Endothelial cell of umbilical vein (primary cell): ENCODE measurements around the gene TVP23A. TPM values are rescaled to one million over a fixed set of nuclear protein-coding genes. Genes with fewer than 3 reads are reported as not detected.

Experiments
- BruUV-seq: library from RNA; stranded (reverse); fragments of 400-500 nt; replicated peaks from 2 replicates; lab custom pipeline; 2021; lab: Mats Ljungman, UMichigan
- CTCF ChIA-PET: fragments of 300-600, 350-600 bp; sonication (Branson Sonifier 250); formaldehyde crosslinking; loops from one replicate; lab custom pipeline; 2021; ENCODE audit warnings: antibody characterized with exemption, inconsistent platforms; lab: Charles Lee
- POLR2A ChIA-PET: fragments of 300-600, 350-600 bp; sonication (Branson Sonifier 250); formaldehyde crosslinking; loops from one replicate; lab custom pipeline; 2021; ENCODE audit warnings: antibody characterized with exemption, inconsistent platforms; lab: Charles Lee
- DNase-seq: peaks from one replicate; pipeline ENCODE4 v3.0.0-alpha.2; 2011; ENCODE audit warnings: low read depth, low spot score
- FAIRE-seq: peaks from 2 replicates; lab custom pipeline; 2011; peaks lifted over from hg19 to GRCh38; lab: Jason Lieb, UNC
- H2AFZ ChIP-seq: 2 replicates; pipeline ENCODE4 v1.6.0; 2012; ENCODE audit warnings: low read depth, low read length, control low read depth, inconsistent platforms
- H3K27ac ChIP-seq: 2 replicates; pipeline ENCODE4 v1.5.1; 2011; ENCODE audit warnings: low read depth, mild to moderate bottlenecking, control low read depth, low read length, moderate library complexity; ENCODE audit not compliant: insufficient read depth
- H3K27me3 ChIP-seq, 2 experiments: 2 replicates each; pipeline versions ENCODE4 v1.6.0 to v1.6.1; 2011; ENCODE audit warnings: low read length in 2 of 2, mixed read lengths in 1 of 2; ENCODE audit not compliant: control insufficient read depth in 2 of 2, insufficient read depth in 2 of 2
- H3K36me3 ChIP-seq, 2 experiments: 2 replicates in 1 of 2; 3 replicates in 1 of 2; pipeline ENCODE4 v1.5.1; 2011; ENCODE audit warnings: low read length in 2 of 2, mild to moderate bottlenecking in 1 of 2, moderate library complexity in 1 of 2; ENCODE audit not compliant: control insufficient read depth in 2 of 2, insufficient read depth in 2 of 2; ENCODE audit errors: extremely low read depth in 1 of 2
- H3K4me1 ChIP-seq: 3 replicates; pipeline ENCODE4 v1.5.1; 2011; ENCODE audit warnings: mild to moderate bottlenecking, low read length; ENCODE audit not compliant: control insufficient read depth, insufficient read depth; ENCODE audit errors: extremely low read depth
- H3K4me2 ChIP-seq: 2 replicates; pipeline ENCODE4 v1.6.1; 2011; ENCODE audit warnings: low read length, control low read depth, mixed read lengths; ENCODE audit not compliant: insufficient read depth
- H3K4me3 ChIP-seq, 3 experiments: fragments of 200-600 bp in 1 of 3; sonication (generic), shearing (Covaris generic) in 1 of 3; replicated peaks in 1 of 3; 2 replicates each; pipeline ENCODE4 v1.5.1; 2011 to 2016; ENCODE audit warnings: control low read depth in 3 of 3, low read length in 3 of 3, mild to moderate bottlenecking in 2 of 3, inconsistent platforms in 1 of 3, low read depth in 1 of 3, moderate library complexity in 1 of 3; ENCODE audit not compliant: insufficient read depth in 1 of 3
- H3K79me2 ChIP-seq: 2 replicates; pipeline ENCODE4 v1.6.0; 2012; ENCODE audit warnings: low read length, inconsistent platforms; ENCODE audit not compliant: control insufficient read depth, insufficient read depth
- H3K9ac ChIP-seq: replicated peaks from 2 replicates; pipeline ENCODE3; 2011; ENCODE audit warnings: low read length, control low read depth; ENCODE audit not compliant: insufficient read depth; ENCODE audit errors: extremely low read depth
- H3K9me1 ChIP-seq: replicated peaks from 3 replicates; pipeline ENCODE4 v1.6.0; 2011; ENCODE audit warnings: mild to moderate bottlenecking, low read length; ENCODE audit not compliant: control insufficient read depth, insufficient read depth; ENCODE audit errors: extremely low read depth
- H3K9me3 ChIP-seq: replicated peaks from 2 replicates; pipeline ENCODE4 v1.5.1; 2012; ENCODE audit warnings: low read length, inconsistent platforms; ENCODE audit not compliant: control insufficient read depth, insufficient read depth
- H4K20me1 ChIP-seq: replicated peaks from 2 replicates; pipeline ENCODE3; 2011; ENCODE audit warnings: mild to moderate bottlenecking, low read length; ENCODE audit not compliant: control insufficient read depth, insufficient read depth; ENCODE audit errors: extremely low read depth
- CTCF ChIP-seq, 2 donors: IDR thresholded peaks; 1 replicate in 1 of 2; 2 replicates in 1 of 2; pipeline ENCODE4 v1.5.1; 2011; ENCODE audit warnings: low read length in 2 of 2, mild to moderate bottlenecking in 2 of 2, moderate library complexity in 2 of 2, control low read depth in 1 of 2, inconsistent platforms in 1 of 2, low read depth in 1 of 2; ENCODE audit not compliant: insufficient read depth in 1 of 2; ENCODE audit errors: extremely low read depth in 1 of 2
- EZH2 ChIP-seq: IDR thresholded peaks from 2 replicates; pipeline ENCODE4 v1.6.1; 2012; ENCODE audit warnings: borderline replicate concordance, low read depth, mild to moderate bottlenecking, moderate library complexity, low read length, inconsistent platforms; ENCODE audit not compliant: severe bottlenecking
- FOS ChIP-seq: IDR thresholded peaks from 2 replicates; pipeline ENCODE4 v1.6.1; 2011; ENCODE audit warnings: mild to moderate bottlenecking, low read length, moderate library complexity, borderline replicate concordance; ENCODE audit not compliant: insufficient read depth
- GATA2 ChIP-seq: IDR thresholded peaks from 2 replicates; pipeline ENCODE4 v1.7.0; 2011; ENCODE audit warnings: low read depth, mild to moderate bottlenecking, moderate library complexity, mixed read lengths, low read length; ENCODE audit not compliant: insufficient read length, insufficient read depth
- JUN ChIP-seq: IDR thresholded peaks from 2 replicates; pipeline ENCODE4 v1.6.1; 2011; ENCODE audit warnings: borderline replicate concordance, low read depth; ENCODE audit not compliant: insufficient read length, insufficient read depth
- MAX ChIP-seq: IDR thresholded peaks from 2 replicates; pipeline ENCODE4 v1.6.1; 2011; ENCODE audit not compliant: insufficient read depth, insufficient read length
- MYC ChIP-seq: IDR thresholded peaks from one replicate; pipeline ENCODE4 v1.6.1; 2011; ENCODE audit warnings: mild to moderate bottlenecking, low read depth, low read length
- POLR2A ChIP-seq: IDR thresholded peaks from 2 replicates; pipeline ENCODE4 v1.6.1; 2012; ENCODE audit warnings: low read depth, mild to moderate bottlenecking, control low read depth, low read length
- POLR2AphosphoS5 ChIP-seq: IDR thresholded peaks from 2 replicates; pipeline ENCODE4 v1.6.1; 2012; ENCODE audit warnings: low read depth, mild to moderate bottlenecking, control low read depth, low read length, moderate library complexity; ENCODE audit not compliant: insufficient read depth
- dilution Hi-C: fragments of 300-500 bp; cut with MboI; formaldehyde crosslinking; loops from one replicate; pipeline ENCODE4 v1.15.0; 2019; ENCODE audit warnings: low sequenced_read_pairs; ENCODE audit not compliant: extremely low pct_ligation_motif_present
- intact Hi-C: fragments of 100-400 bp; cut with micrococcal nuclease; formaldehyde crosslinking; loops from one replicate; pipeline ENCODE4 v1.10.0; 2022
- polyA plus RNA-seq, 4 experiments: library from polyadenylated mRNA; depleted of rRNA in 3 of 4; stranded (reverse) in 3 of 4; unstranded in 1 of 4; fragments of >200 nt; gene quantifications; 2 replicates each; pipeline versions ENCODE4 v1.2.1 to v1.2.3, GENCODE V29; 2011 to 2012; ENCODE audit warnings: missing spikeins in 1 of 4
- total RNA-seq: library from RNA; stranded (reverse); gene quantifications from 2 replicates; pipeline ENCODE4 v1.2.3, GENCODE V29; 2021

Gene TVP23A
- total and polyA plus RNA-seq, 2 donors (not counting 3 experiments of a cell fraction or from before 2014, with no cell fraction given): not detected

GRCh38 chr16:10806698-10807097, 11.9 kb downstream of the TVP23A start:
- dilution Hi-C loops: no loop called here
- intact Hi-C loops: no loop called here

GRCh38 chr16:10805334-10805733, 13.3 kb downstream of the TVP23A start:
- no TSS peak for BruUV-seq
- H3K4me1 ChIP-seq: no peaks in the 10 kb centered on the region
- POLR2A ChIA-PET: no interaction called here
- no peaks in the 10 kb centered on the region for H3K79me2 ChIP-seq
- no peaks in the 10 kb centered on the region for H3K9me3 ChIP-seq
- intact Hi-C loops (no loop called here), dilution Hi-C loops (no loop called here)
- H3K9ac ChIP-seq: no peak overlapping the region
- CTCF ChIA-PET: no interaction called here
- no peaks in the 10 kb centered on the region for H3K9me1 ChIP-seq
- no peaks in the 10 kb centered on the region for H3K27me3 ChIP-seq
- H3K4me3 ChIP-seq: no peak overlapping the region
- TF ChIP-seq FOS (no peak), JUN (no peak), CTCF (IDR thresholded peaks at IDR 0.05; ENCODE audit: extremely low read depth in 1 of 2, insufficient read depth in 1 of 2, low read depth in 1 of 2, low read length in 2 of 2) (no peak), POLR2AphosphoS5 (no peak), POLR2A (no peak), GATA2 (no peak), MYC (no peak), EZH2 (no peak), MAX (no peak)
- H3K27ac ChIP-seq: no peak overlapping the region
- no peak for DNase-seq
- H2AFZ ChIP-seq: no peak overlapping the region
- no peak for FAIRE-seq
- no peaks in the 10 kb centered on the region for H4K20me1 ChIP-seq
- no peak overlapping the region for H3K4me2 ChIP-seq
- no peaks in the 10 kb centered on the region for H3K36me3 ChIP-seq

More at GRCh38 chr16:10806698-10807097, 11.9 kb downstream of the TVP23A start:
- Histone ChIP-seq H3K9me3 (no peaks in the 10 kb centered on the region), H3K27ac (no peak overlapping the region), H3K9ac (no peak overlapping the region), H2AFZ (no peak overlapping the region), H3K4me1 (no peaks in the 10 kb centered on the region), H3K9me1 (no peaks in the 10 kb centered on the region), H4K20me1 (no peaks in the 10 kb centered on the region), H3K79me2 (no peaks in the 10 kb centered on the region), H3K4me2 (no peak overlapping the region), H3K27me3 (no peaks in the 10 kb centered on the region), H3K36me3 (no peaks in the 10 kb centered on the region), H3K4me3 (no peak overlapping the region)
- FAIRE-seq (no peak), DNase-seq (no peak)
- BruUV-seq: no TSS peak
- CTCF ChIA-PET: interaction anchor here (1.2 kb wide), 1 partner anchor 112 kb away, joined by 5 read pairs; no protein-coding TSS in a partner anchor
- TF ChIP-seq CTCF (IDR thresholded peaks at IDR 0.05; ENCODE audit: extremely low read depth in 1 of 2, insufficient read depth in 1 of 2, low read depth in 1 of 2, low read length in 2 of 2) (no peak), JUN (no peak)
- POLR2A ChIA-PET: no interaction called here
